NCI-H345 (cell line): ENCODE data around the gene RC3H2.

Source experiments
- DNase-seq: peaks from one replicate; lab custom pipeline; 2025; lab: John Stamatoyannopoulos, UW

Gene RC3H2

GRCh38 chr9:122904823-122905710 lies at the start of gene RC3H2:
RC3H2 (minus strand) TSS chr9:122905359; CDS start chr9:122897509, 7,850 bp downstream.
- DNase-seq, result peak; percentile 100

- DNase-seq, result no peak
These were observed 49.1 kb upstream of the RC3H2 start for GRCh38 chr9:122954253-122954691.

- DNase-seq, result no peak
These were observed 45.9 kb upstream of the RC3H2 start for GRCh38 chr9:122951056-122951455.

- DNase-seq, result no peak
These were observed 45.1 kb upstream of the RC3H2 start for GRCh38 chr9:122950263-122950662.

- DNase-seq, result no peak
These were observed 44.5 kb upstream of the RC3H2 start for GRCh38 chr9:122949696-122950095.

GRCh38 chr9:122948313-122948712 lies 43.2 kb upstream of the RC3H2 start:
- no peak for DNase-seq

GRCh38 chr9:122946461-122947005 lies 41.4 kb upstream of the RC3H2 start:
- no peak for DNase-seq

- DNase-seq, result no peak
These were observed 40.1 kb upstream of the RC3H2 start for GRCh38 chr9:122944960-122945888.

GRCh38 chr9:122941582-122942234 lies 36.5 kb upstream of the RC3H2 start:
- no peak for DNase-seq

GRCh38 chr9:122940749-122941581 lies 35.8 kb upstream of the RC3H2 start, which contains the start of gene RABGAP1:
RABGAP1 (plus strand) TSS chr9:122941020; CDS start chr9:122957060, 16,040 bp downstream.
- peak; percentile 99 for DNase-seq

- no peak for DNase-seq
These were observed 35.2 kb upstream of the RC3H2 start for GRCh38 chr9:122940454-122940748.

- no peak for DNase-seq
These were observed 34.4 kb upstream of the RC3H2 start for GRCh38 chr9:122939601-122940000.

- DNase-seq, result no peak
These were observed 31.7 kb upstream of the RC3H2 start for GRCh38 chr9:122936883-122937282.

- no peak for DNase-seq
These were observed 31.3 kb upstream of the RC3H2 start for GRCh38 chr9:122936464-122936863.

- DNase-seq, result peak; percentile 96
These were observed 26.3 kb upstream of the RC3H2 start, which contains the start of gene ZBTB26 for GRCh38 chr9:122931226-122932121. ZBTB26 (minus strand) TSS chr9:122931512; CDS start chr9:122919934, 11,578 bp downstream.

- DNase-seq, result no peak
These were observed 25.5 kb upstream of the RC3H2 start for GRCh38 chr9:122930541-122931225.

GRCh38 chr9:122929796-122930354 lies 24.7 kb upstream of the RC3H2 start:
- no peak for DNase-seq

GRCh38 chr9:122923947-122924346 lies 18.8 kb upstream of the RC3H2 start:
- DNase-seq, result no peak

GRCh38 chr9:122922713-122923112 lies 17.6 kb upstream of the RC3H2 start:
- DNase-seq, result no peak
